GM12878 (cell line): Measurements from ENCODE around the gene SRPK3.

Source experiments
- CREB1 ChIP-seq: IDR thresholded peaks from 2 replicates; pipeline ENCODE4 v1.6.1; 2012; ENCODE audit warnings: low read depth, mild to moderate bottlenecking, inconsistent platforms
- EP300 ChIP-seq, 2 experiments: fragments of 150-350 bp in 1 of 2; IDR thresholded peaks; 2 replicates each; pipeline ENCODE4 v1.6.1; 2011 to 2012; ENCODE audit warnings: low read depth in 2 of 2, low read length in 2 of 2, borderline replicate concordance in 1 of 2, improper control_type of control experiment in 1 of 2, inconsistent platforms in 1 of 2; ENCODE audit not compliant: control insufficient read depth in 1 of 2
- EZH2 ChIP-seq: IDR thresholded peaks from 2 replicates; pipeline ENCODE4 v1.6.1; 2012; ENCODE audit warnings: low read depth, mild to moderate bottlenecking, control low read depth, inconsistent platforms, low read length, borderline replicate concordance; ENCODE audit not compliant: control insufficient read depth
- JUNB ChIP-seq: IDR thresholded peaks from 2 replicates; pipeline ENCODE4 v1.6.1; 2016; ENCODE audit warnings: antibody characterized with exemption, mild to moderate bottlenecking
- POLR2A ChIP-seq: IDR thresholded peaks from 2 replicates; pipeline ENCODE4 v1.6.1; 2011; ENCODE audit warnings: low read depth, mild to moderate bottlenecking, low read length
- RAD21 ChIP-seq: IDR thresholded peaks from 2 replicates; pipeline ENCODE4 v1.6.1; 2011; ENCODE audit warnings: mild to moderate bottlenecking, low read depth, low read length, moderate library complexity; ENCODE audit not compliant: insufficient read depth
- RB1 ChIP-seq: fragments of 450-650 bp; formaldehyde crosslinking; IDR thresholded peaks from 2 replicates; pipeline ENCODE4 v1.6.1; 2017; ENCODE audit warnings: mild to moderate bottlenecking, borderline replicate concordance
- RFX5 ChIP-seq: IDR thresholded peaks from 2 replicates; pipeline ENCODE4 v1.6.1; 2011; ENCODE audit warnings: low read depth, low read length, improper control_type of control experiment
- SMARCA5 ChIP-seq: fragments of 450-650 bp; IDR thresholded peaks from 2 replicates; pipeline ENCODE4 v1.6.1; 2017; ENCODE audit warnings: mild to moderate bottlenecking
- YY1 ChIP-seq: IDR thresholded peaks from 2 replicates; pipeline ENCODE4 v1.6.1; 2011; ENCODE audit warnings: low read depth, mild to moderate bottlenecking, low read length
- TF ChIP-seq, protein P1 (sequence below), 3 experiments: IDR thresholded peaks in 2 of 3; conservative IDR thresholded peaks in 1 of 3; 2 replicates each; pipeline ENCODE4 v1.5.1; 2011; ENCODE audit warnings: low read depth in 3 of 3, low read length in 3 of 3, mild to moderate bottlenecking in 3 of 3, control low read depth in 2 of 3, moderate library complexity in 2 of 3, inconsistent platforms in 1 of 3, mixed read lengths in 1 of 3; ENCODE audit not compliant: control insufficient read depth in 2 of 3, insufficient read depth in 1 of 3; ENCODE audit errors: extremely low read depth in 1 of 3
- TF ChIP-seq, protein P2 (sequence below): fragments of 450-650 bp; IDR thresholded peaks from 2 replicates; pipeline ENCODE4 v1.6.1; 2017; ENCODE audit warnings: mild to moderate bottlenecking

DNA sequence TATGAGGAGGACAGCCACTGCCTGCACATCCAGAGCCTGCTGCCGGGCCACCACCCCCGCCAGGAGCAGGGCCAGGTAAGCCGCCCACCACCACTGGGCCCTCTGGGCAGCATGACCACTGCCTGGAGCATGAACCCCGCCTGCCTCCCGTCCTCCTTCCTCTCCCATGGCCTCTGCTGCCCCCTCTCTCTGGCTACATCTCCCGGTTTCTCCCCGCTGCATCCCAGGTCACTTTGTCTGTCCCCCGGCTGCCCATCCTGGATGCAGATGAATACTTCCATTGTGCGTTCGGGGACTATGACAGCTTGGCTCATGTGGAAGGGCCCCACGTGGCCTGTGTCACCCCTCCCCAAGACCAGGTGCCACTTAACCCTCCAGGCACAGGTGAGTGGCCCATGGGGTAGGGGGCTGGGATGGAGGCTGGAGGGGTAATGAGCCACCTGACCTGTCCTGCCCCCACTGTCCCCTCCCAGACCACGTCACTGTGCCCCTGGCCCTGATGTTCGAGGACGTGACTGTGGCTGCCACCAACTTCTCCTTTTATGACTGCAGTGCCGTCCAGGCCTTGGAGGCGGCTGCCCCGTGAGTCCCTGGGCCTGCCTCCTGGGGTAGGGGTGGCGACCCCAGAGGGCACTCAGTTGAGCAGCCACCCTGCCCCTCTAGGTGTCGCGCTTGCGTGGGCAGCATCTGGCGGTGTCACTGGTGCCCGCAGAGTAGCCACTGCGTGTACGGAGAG is 10.8 kb upstream of the SRPK3 start:
- TF ChIP-seq, protein P1, sequence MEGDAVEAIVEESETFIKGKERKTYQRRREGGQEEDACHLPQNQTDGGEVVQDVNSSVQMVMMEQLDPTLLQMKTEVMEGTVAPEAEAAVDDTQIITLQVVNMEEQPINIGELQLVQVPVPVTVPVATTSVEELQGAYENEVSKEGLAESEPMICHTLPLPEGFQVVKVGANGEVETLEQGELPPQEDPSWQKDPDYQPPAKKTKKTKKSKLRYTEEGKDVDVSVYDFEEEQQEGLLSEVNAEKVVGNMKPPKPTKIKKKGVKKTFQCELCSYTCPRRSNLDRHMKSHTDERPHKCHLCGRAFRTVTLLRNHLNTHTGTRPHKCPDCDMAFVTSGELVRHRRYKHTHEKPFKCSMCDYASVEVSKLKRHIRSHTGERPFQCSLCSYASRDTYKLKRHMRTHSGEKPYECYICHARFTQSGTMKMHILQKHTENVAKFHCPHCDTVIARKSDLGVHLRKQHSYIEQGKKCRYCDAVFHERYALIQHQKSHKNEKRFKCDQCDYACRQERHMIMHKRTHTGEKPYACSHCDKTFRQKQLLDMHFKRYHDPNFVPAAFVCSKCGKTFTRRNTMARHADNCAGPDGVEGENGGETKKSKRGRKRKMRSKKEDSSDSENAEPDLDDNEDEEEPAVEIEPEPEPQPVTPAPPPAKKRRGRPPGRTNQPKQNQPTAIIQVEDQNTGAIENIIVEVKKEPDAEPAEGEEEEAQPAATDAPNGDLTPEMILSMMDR (IDR thresholded peaks at IDR 0.05 in 2 of 3, conservative IDR thresholded peaks at IDR 0.05 in 1 of 3; ENCODE audit: control insufficient read depth in 2 of 3, extremely low read depth in 1 of 3, insufficient read depth in 1 of 3, low read depth in 3 of 3, low read length in 3 of 3), result no peak
- TF ChIP-seq YY1 (no peak), RAD21 (no peak), EP300 (IDR thresholded peaks at IDR 0.05; ENCODE audit: borderline replicate concordance in 1 of 2, control insufficient read depth in 1 of 2, low read depth in 2 of 2, low read length in 2 of 2) (no peak), CREB1 (no peak), POLR2A (no peak), RB1 (no peak), SMARCA5 (no peak), JUNB (no peak), RFX5 (no peak), EZH2 (no peak)
- TF ChIP-seq, protein P2, sequence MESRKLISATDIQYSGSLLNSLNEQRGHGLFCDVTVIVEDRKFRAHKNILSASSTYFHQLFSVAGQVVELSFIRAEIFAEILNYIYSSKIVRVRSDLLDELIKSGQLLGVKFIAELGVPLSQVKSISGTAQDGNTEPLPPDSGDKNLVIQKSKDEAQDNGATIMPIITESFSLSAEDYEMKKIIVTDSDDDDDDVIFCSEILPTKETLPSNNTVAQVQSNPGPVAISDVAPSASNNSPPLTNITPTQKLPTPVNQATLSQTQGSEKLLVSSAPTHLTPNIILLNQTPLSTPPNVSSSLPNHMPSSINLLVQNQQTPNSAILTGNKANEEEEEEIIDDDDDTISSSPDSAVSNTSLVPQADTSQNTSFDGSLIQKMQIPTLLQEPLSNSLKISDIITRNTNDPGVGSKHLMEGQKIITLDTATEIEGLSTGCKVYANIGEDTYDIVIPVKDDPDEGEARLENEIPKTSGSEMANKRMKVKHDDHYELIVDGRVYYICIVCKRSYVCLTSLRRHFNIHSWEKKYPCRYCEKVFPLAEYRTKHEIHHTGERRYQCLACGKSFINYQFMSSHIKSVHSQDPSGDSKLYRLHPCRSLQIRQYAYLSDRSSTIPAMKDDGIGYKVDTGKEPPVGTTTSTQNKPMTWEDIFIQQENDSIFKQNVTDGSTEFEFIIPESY, result no peak
